GM03348 (cell line): ENCODE measurements around the gene LETM1.

Experiments used
- DNase-seq: peaks from one replicate; pipeline ENCODE4 v3.0.0; 2012; ENCODE audit warnings: low spot score

The LETM1 gene

DNA sequence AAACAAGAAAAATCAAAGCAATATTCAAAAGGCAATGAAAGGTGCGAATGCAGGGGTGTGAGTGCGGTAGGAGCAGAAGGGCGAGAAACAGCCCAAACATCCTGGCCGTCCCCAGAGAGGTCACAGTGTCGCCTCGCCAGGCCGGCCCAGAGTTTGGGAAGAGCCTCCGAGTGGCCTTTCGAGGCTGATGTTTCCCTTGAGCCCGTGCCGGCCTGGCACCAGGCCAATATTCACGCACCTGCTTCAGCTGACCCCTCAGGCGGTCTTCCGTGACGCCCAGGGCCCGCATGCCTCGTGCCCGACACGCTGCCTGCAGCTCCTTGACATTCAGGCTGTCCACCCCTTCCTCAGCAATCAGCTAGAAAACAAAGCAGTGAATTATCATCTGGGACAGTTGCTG lies 30.6 kb downstream of the LETM1 start:
- no peak for DNase-seq

DNA sequence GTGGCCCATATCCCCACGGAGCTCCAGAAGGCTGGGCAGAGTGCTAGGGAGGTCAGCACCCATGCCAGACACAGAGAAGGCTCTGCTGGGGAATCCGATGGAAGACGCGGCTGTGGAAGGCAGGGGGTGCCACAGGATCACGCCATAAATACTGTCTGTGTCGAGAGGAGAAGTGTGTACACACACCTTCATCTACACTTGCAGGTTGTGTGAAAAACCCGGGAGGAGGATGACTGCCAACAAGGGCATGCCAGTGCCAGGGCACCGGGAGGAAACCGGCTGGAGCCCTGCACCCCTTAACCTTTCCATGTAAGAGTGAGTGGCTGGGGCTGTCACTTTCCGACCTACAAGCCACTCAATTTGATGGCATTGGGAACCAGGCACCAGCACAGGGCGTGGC lies 31.2 kb downstream of the LETM1 start:
- no peak for DNase-seq

DNA sequence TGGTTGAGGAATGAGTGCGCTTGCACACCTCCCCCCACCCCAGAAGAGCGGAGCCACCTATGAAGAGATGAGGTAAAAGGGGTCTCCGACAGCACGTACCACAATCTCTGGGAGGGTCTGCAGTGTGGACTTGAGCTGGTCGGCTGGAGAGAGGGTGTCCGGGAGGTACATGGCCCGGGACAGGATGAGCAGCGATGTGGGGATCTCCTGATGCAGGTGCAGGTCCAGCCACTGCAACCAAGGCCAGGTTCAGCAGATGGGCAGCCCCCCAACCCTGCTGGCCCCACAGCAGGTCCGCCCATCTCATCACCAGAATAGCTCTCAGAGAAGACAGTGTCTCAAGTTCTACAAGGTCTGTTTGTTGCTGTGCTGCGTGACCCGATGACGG lies 32.4 kb downstream of the LETM1 start:
- DNase-seq, result no peak

DNA sequence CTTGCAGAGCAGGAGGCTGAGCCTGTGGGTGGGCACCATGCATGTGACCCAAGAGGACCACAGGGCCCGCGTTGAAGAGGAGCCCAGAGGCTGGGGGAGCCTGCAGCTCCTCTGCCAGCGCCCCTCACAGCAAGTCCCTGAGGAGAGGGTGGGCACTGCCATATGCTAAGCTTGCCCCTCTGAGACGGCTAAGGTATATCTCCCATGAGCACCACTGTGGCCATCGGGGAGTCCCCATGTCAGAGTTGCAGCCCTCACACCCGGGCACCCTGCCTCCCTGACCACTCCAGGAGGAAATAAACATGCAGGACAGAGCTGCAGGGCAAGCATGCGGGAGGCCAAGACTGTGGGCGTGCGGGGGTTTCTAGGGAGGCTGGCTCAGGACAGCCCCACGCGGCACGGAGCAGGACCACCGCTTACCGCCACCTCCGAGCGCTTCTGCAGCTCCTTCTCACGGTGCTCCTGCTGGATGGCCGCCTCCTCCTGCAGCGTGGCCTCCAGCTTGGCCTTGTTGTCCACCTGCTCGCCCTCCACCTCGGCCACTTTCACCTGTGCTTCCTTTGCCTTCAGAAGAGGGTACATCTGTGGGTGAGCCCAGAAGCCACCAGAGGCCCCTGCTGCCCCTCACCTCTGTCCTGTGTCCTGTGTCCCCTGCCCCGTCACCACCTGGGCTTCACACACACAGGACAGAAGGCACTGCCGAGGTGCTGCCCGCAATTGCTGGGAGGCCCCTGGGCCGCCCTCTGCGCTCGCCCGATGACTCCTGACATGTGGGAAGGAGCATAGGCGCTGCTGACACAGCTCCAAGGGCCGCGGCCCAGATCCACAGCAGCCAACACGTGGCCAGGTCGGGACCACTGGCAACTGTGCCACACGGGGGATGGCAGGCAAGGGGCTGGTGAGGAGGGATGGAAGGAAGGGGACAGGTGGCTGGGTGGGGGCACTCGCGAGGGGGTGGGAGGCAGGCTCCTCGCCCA lies 33.1 kb downstream of the LETM1 start:
- DNase-seq, result no peak

DNA sequence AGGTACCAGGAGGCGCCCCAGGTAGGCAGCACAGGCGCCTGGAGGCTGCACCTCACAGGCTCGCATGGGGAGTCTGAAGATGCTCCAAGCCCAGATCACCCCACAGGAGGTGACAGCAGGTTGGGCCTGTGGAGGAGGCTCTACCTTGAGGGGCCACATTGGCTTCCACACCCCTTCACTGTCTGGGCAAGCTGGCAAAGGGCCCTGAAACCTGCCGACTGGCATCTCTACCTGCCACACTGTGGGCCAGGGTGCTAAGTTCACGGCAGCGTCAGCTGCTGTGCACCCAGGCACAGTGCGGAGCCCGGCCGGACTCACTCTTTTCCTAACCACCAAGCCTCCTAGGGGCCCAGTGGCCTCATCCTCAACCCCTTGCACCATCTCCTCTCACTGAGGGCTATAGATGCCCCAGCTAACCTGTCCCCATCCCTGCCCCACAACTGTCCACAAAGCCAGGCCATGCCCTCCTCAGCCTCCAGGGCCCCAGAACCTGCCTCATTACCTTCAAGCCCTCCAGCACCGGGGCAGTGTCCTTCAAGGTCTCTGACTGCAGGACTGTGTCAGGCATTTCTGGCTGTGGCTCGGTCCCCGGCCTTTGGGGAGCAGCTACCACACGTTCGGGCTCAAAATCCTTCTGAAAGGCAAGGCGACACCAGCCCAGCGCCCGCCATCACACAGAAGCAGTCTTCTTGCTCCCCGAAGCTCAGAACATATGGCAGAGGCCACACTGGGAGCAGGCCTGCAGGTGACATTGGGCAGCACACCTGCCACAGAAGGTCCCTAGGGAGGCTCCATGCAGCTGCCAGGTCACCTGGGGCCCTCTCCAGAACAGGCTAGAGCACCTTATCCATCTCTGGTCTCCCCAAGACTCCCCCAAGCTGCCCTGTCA lies 34.0 kb downstream of the LETM1 start:
- DNase-seq, result no peak

DNA sequence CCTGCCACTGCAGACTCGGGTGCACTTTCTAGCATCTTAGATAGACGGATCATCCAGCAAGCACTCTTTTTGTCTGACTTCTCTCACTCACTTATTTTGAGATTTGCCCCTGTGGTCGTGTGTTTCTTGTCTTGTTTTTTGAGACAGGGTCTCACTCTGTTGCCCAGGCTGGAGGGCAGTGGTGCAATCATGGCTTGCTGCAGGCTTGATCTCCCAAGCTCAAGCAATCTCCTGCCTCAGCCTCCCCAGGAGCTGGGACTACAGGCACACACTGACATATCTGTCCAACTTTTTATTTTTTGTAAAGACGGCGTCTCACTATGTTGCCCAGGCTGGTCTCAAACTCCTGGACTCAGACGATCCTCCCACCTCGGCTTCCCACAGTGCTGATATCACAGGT lies 36.1 kb downstream of the LETM1 start:
- no peak for DNase-seq

DNA sequence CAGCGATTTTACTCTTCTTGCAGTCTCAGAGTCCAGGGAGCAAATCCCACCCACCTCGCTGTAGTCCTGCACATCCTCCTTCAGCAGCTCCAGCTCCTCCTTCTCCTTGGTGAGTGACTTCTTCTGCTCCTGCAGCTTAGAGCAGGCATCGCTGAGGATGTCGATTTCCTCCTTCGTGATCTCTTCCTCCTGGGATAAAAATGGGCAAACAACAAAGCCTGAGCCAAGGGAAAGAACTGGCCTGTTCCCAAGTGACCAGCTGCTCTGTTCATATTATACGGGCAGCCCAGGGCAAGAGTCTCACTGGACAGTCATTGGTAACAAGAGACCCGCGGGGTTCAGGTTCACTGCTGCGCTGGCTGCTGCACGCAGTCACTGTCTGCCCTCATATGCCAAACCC lies 36.7 kb downstream of the LETM1 start:
- DNase-seq, result no peak

DNA sequence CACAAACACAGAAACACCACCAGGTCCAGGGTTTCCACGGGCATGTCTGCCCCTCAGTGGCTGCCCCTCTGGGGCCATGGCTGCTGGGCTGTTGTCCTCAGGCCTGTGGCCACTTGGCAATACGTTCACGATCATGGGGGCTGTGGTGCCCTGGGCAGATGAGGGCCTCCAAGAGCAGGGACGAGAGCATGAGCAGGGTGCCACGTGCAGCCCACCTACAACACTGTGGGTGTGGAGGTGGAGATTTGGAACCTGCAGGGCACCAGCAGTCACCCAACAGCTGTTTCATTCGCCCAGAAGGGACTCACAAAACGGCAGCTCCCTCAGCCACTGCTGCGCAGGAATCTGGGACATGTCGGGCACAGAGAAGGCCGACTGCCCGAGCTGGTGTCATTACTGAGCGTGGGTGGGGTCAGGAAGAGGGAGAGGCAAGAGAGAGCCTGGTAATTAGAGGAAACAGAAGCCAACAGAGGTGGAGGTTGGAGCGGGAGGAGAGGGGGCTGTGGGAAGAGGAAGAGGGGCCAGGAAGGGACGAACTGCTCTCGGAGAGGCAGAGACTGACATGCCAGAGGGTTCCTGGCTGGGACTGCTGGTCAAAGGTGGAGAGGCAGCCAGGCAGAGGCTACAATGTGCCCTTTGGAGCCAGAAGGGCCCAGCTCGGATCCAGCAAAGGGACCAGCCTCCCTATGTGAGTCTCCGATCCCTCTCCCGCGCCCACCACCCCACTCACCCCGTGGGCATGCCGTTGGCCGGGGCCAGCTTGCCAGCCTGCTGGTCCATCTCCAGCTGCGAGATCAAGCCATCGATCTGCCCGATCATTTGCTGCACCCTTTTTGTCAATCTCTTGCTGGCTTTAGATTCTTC lies 39.7 kb downstream of the LETM1 start:
- no peak for DNase-seq

DNA sequence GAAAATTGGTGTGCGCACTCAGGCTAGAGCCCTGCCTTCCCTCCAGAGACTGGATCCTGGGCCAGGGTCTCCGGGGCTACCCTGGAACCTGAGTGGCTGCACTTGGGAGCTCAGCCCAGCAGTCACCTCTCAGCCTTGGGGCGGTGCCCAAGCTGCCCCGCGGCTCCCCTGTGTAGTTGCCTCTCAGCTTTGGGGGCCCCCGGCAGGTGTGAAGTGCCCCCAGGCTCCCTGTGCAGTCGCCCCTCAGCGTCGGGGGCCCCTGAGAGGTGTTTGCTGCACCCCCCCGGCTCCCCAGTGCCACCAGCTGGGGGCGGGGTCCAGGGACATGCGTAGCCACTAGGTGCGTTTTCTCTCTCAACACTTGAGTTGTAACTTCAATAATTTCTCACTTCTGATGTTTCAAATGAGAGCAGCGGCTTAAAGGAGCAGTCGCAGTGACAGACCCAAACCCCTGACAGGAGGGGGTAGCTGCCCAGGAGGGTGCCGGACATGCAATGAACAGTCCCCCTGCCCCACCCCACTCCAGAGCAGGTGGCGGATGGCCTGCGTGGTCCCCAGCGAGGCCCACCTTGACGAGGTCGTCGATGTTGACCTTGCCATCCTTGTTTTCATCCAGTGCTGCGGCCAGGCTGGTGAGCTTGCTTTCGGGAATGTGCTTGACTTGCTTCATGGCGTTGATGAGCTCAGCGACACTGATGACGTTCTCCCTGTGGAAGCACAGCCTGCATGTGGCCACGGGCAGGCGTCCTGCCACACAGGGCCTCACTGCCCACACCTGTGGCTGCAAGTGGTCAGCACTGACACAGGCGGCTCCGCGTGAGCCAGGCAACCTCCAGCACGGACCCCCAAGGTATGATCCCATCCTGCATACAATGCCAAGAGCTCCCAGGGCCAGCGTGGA lies 40.6 kb downstream of the LETM1 start:
- DNase-seq, result no peak

DNA sequence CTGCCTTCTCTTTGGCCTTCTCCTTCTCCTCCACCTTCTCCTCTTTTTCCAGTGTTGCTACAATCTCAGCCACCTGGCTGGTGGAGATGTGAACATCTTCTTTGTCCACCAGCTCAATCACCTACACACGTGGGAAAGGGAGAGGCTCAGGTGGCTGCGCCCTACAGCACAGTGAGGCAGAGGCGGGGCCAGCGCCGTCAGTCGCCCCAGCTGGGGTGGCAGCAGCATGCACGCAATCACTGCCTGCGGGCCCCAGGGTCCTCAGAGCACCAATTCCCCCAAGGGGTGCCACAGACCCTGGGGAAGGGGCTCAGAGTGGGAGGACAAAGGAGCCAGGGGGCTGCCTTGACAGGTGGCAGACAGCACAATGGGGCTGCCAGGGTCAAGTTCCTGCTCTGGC lies 41.5 kb downstream of the LETM1 start:
- no peak for DNase-seq

DNA sequence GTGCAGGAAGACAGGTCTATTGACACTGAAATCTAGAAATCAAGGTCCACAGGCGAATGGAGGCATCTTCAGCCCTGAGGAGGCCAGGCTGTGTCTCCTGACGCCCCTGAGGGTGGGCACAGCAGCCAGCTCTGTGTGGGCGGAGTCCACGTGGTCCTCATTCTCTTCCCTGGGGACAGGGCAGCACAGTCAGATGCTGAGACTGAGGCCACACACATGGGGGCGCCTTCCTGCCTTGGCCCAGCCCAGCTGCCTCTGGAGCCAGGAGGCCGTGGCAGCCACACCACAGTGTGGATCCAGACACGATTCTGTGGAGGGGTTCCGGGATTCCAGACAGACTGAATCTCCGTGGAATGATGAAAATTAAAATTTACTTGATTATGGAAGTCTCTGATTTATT lies 42.0 kb downstream of the LETM1 start:
- DNase-seq, result no peak

DNA sequence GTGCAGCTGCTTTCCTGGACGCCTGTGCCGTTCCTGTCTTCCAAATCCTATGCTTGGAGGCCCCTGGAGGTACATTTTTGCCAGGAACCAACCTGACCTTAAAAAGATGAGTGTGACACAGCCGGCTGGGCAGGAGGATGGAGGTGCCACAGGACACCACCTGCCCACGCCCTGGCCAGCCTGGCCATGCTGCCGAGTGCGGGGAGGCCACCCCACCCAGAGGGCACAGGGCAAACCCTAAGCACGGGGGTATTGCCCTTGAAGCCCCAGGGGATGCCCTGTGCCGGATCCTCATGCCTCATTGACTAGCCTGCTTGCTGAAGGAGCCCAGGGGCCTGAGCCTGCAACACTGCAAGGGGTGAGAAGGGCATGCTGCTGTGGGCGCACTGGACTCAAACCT lies 42.7 kb downstream of the LETM1 start:
- no peak for DNase-seq

DNA sequence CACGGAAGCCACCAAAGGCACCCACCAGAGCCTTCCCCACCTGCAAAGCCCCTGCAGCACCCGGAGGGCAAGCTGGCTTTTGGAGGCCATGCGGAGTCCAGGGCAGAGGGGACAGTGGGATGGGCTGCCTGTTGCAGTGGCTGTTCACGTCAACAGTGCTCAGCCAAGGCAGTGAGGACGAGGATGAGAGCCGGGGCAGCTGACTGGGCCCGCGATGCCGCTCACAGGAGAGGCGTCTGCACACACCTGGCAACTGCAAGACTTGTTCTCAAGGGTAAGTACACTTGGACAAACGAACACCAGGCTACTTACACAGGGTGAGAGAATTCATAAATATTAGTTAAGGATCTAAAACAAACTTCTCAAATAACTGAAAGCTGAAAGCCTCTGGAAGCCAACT lies 43.2 kb downstream of the LETM1 start:
- DNase-seq, result no peak

DNA sequence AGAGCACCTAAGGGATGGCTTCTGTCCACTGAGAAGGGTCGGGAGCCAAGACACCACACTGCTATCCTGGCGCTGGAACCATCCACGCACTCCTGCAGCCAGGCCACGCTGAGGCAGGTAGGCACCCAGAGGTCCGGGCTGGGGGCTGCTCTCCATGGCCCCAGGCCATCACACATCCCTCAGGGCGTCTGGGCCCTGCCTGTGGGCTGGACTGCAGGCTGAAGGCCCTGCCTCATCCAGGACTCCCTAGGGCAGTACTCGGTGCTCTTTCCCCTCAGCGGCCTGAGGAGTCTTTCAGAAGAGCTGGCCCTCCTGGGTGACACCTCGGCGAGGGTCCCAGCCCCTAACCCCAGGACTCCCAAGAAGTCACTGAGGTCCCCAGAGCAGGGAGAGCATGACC lies 45.2 kb downstream of the LETM1 start:
- no peak for DNase-seq

DNA sequence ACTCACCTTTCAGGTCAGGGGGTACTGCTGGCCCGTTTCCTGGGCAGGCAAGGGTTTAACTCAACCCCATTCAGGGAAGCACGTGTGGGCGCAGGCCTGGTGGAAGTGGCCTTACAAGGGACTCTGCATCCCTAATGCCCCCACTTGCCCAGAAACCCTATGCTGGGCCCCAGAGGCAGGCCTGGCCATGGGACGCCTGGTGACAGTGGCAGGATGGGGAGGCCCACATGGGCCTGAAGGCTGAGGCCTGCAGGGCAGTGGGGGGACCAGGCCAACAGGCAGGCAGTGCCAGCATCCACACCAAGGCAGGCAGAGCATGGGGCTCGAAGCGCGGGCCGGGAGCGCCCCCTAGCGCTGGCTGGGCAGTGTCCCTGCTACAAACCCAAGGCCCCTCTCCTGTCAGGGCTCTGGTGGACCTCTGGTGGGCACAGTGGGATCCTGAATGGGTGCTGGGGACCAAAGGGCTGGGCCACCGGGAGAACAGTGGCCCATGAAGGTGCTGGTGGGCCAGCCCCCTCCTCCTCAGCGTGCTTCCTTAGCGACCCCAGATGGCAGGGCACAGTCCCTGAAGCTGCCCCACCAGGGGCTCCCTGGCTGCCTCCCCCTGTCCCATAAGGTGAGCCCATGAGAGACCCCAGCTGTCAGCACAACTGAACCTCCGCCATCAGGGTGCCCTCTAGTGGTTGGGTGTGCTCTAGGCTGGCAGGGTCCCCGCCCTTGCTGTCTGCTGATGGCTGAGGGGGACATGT lies 46.0 kb downstream of the LETM1 start:
- peak; percentile 91 for DNase-seq

DNA sequence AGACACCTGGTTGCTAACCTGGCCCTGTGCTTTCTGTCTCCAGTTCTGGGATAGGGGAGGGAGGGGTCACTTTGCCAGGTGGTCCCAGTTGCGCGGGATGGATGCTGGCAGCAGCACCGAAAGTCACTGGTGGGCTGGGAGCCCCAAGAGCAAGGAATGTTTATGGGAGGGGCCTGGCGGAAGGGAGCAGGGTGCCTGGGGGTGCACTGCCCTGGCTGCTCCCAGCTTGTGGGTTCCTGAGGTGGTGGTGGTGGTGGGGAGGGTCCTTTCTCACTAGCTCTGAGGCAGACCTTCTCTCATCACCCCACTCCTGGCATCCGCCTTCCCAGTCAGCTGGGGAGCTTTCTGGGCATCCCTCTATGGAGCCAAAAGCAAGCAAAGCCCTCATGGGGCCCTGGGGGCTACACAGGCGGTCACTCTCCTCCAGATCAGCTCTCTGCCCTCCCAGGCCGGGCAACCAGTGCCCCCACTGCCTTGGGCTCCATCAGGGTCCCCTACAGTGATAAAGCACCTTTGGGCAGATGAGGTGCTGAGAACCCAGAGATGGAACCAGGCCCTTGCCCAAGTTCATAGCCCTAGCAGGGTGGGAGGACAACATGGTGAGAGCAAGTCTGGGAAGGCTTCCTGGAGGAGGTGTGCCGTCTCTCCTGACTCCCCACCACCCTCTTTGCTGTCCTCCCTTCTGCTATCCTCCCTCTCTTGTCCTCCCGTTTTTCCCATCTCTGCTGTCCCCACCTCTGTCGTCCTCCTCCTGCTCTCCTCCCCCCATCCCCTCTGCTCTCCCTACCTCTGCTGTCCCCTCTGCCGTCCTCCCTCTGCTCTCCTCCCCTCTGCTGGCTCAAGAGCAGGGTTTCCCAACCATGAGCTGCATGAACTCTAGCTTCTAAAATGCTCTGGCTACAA lies 46.9 kb downstream of the LETM1 start:
- DNase-seq, result no peak

DNA sequence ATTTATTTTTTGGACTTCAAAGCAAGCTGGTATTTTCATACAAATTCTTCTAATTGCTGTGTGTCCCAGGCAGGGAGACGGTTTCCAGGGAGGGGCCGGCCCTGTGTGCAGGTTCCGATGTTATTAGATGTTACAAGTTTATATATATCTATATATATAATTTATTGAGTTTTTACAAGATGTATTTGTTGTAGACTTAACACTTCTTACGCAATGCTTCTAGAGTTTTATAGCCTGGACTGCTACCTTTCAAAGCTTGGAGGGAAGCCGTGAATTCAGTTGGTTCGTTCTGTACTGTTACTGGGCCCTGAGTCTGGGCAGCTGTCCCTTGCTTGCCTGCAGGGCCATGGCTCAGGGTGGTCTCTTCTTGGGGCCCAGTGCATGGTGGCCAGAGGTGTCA lies 47.6 kb downstream of the LETM1 start:
- DNase-seq, result no peak

DNA sequence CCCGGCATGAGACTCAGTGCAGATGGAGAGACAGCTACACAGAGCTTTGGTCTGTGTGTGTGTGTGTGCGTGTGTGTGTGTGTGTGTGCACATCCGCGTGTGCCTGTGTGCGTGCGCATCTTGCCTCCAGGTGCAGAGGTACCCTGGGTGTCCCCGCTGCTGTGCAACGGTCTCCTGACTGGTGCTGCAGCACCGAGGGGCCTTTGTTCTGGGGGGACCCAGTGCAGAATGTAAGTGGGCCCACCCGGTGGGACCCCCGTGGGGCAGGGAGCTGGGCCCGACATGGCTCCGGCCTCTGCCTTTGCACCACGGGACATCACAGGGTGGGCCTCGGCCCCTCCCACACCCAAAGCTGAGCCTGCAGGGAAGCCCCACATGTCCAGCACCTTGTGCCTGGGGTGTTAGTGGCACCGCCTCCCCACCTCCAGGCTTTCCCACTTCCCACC lies 48.6 kb downstream of the LETM1 start:
- DNase-seq, result no peak
